ENCODE results near the gene AP3D1. TPM values are rescaled to one million over a fixed set of nuclear protein-coding genes. Genes with fewer than 3 reads are reported as not detected.

AP3D1 gene
- total RNA-seq, 1 experiment from 2014 or later: 114 TPM

- no peak for DNase-seq (ENCODE audit: low read depth, low spot score)
- in situ Hi-C loops (cut with HindIII; ENCODE audit: low pct_unique_long_range_greater_than_20kb, low sequenced_read_pairs): no loop called here
These were observed 66.2 kb downstream of the AP3D1 start for GRCh38 chr19:2084993-2085720.

GRCh38 chr19:2083174-2083854, 68.1 kb downstream of the AP3D1 start:
- no peak for DNase-seq (ENCODE audit: low read depth, low spot score)
- in situ Hi-C loops (cut with HindIII; ENCODE audit: low pct_unique_long_range_greater_than_20kb, low sequenced_read_pairs): no loop called here

DNA sequence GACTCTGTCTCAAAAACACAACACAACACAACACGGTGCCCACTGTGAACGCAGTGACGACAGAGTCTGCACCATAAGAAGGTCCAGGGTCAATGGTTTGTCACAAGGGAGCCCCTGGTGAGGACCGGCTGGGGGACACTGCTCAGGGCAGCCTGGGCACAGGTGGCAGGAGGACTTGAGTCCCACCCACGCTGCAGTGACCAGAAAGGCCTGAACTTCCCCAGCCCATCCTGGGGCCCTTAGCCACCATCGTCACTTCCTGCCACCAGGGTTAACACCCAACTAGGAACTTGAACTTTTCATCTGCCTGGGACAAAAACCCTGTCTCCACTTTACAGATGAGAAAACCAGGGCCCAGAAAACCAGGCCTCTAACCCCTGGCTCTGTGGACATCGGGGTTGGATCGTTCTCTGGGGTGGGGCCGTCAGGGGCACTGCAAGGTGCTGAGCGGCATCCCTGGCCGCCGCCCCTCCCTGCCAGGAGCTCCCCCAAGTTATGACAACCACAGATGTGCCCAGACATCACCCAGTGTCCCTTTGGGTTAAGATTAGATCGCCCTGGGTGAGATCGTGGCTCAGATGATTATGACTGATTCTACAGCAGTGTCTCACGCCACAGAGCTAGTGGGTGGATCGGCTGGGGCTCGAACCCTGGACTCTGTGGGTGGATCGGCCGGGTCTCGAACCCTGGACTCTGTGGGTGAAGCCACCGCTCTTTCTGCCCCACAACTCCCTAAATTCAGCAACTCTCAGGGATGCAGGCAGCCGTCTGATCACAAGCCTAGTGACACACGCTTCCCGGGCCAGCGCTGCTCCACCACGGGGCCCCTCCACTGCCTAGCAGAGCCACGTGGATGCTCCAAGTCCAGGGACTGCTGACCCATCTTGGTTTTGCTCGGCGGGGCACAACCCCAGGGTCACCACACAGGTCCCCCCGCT, 69.2 kb downstream of the AP3D1 start:
- in situ Hi-C loops (cut with HindIII; ENCODE audit: low pct_unique_long_range_greater_than_20kb, low sequenced_read_pairs): no loop called here
- no peak for DNase-seq (ENCODE audit: low read depth, low spot score)

GRCh38 chr19:2080336-2080988, 70.9 kb downstream of the AP3D1 start:
- DNase-seq (ENCODE audit: low read depth, low spot score): no peak
- in situ Hi-C loops (cut with HindIII; ENCODE audit: low pct_unique_long_range_greater_than_20kb, low sequenced_read_pairs): no loop called here

DNA sequence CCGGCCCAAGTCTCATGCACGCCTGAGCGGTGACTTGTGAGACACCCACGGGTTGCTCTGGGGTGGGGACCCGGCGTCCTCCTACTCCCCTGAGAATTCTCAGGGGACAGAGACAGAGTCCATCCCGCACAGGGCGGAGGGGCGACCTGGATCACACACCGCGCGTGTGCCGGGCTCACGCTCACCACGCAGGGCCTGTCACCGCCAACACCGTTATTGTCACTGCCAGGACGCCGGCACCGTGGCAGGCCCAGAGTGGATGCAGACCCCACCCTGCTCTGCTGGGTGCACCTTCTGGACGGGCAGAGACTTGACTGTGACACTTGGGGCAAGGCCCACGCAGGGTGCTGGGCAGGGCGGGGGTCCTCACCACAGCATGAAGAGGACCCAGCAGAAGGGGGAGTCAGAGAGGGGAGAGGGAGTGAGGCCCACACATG, 71.5 kb downstream of the AP3D1 start:
- no peak for DNase-seq (ENCODE audit: low read depth, low spot score)
- in situ Hi-C loops (cut with HindIII; ENCODE audit: low pct_unique_long_range_greater_than_20kb, low sequenced_read_pairs): no loop called here

GRCh38 chr19:2079076-2079864, 72.1 kb downstream of the AP3D1 start:
- in situ Hi-C loops (cut with HindIII; ENCODE audit: low pct_unique_long_range_greater_than_20kb, low sequenced_read_pairs): no loop called here
- no peak for DNase-seq (ENCODE audit: low read depth, low spot score)

- in situ Hi-C loops (cut with HindIII; ENCODE audit: low pct_unique_long_range_greater_than_20kb, low sequenced_read_pairs): no loop called here
- DNase-seq (ENCODE audit: low read depth, low spot score): no peak
These were observed 73.3 kb downstream of the AP3D1 start for GRCh38 chr19:2077833-2078619.

DNA sequence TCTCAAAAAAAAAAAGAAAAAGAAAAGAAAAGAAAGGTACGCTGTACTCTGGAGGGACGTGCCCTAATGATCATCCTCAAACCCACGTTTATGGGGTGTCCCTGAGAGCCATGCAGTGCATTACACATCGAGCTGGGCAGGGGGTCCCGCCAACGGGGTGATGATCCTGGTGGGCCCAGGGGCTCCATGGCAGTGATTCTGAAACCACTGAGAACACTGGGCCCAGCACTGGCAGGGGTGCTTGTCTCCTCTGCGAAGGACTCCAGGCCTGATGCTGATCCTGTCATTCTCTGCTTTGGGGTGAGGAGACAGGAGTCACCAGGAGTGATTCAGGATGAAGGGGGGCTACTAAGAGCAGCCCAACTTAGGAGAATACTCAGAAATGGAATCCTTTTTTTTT, 74.0 kb downstream of the AP3D1 start:
- no peak for DNase-seq (ENCODE audit: low read depth, low spot score)
- in situ Hi-C loops (cut with HindIII; ENCODE audit: low pct_unique_long_range_greater_than_20kb, low sequenced_read_pairs): no loop called here

- no peak for DNase-seq (ENCODE audit: low read depth, low spot score)
- in situ Hi-C loops (cut with HindIII; ENCODE audit: low pct_unique_long_range_greater_than_20kb, low sequenced_read_pairs): no loop called here
These were observed 74.8 kb downstream of the AP3D1 start for GRCh38 chr19:2076526-2076944.

- no peak for DNase-seq (ENCODE audit: low read depth, low spot score)
- in situ Hi-C loops (cut with HindIII; ENCODE audit: low pct_unique_long_range_greater_than_20kb, low sequenced_read_pairs): no loop called here
These were observed 78.4 kb downstream of the AP3D1 start for GRCh38 chr19:2072757-2073551.

- DNase-seq (ENCODE audit: low read depth, low spot score): no peak
- in situ Hi-C loops (cut with HindIII; ENCODE audit: low pct_unique_long_range_greater_than_20kb, low sequenced_read_pairs): no loop called here
These were observed 80.2 kb downstream of the AP3D1 start for GRCh38 chr19:2070986-2071673.

DNA sequence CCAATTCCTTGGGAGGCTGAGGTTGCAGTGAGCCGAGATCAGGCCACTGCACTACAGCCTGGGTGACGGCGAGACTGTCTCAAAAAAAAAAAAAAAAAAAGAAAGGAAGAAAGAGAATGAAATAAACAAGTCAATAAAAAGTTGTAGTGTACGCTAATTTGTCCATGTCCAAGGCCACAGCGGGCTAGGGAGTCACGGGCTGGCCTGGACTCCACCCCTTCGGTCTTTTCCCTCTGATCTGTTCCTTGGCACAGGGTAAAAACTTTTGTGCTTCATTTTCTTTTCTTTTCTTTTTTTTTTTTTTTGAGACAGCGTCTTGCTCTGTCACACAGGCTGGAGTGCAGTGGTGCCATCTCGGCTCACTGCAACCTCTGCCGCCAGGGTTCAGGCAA, 80.9 kb downstream of the AP3D1 start:
- in situ Hi-C loops (cut with HindIII; ENCODE audit: low pct_unique_long_range_greater_than_20kb, low sequenced_read_pairs): no loop called here
- DNase-seq (ENCODE audit: low read depth, low spot score): no peak

GRCh38 chr19:2064788-2065524, 86.4 kb downstream of the AP3D1 start:
- in situ Hi-C loops (cut with HindIII; ENCODE audit: low pct_unique_long_range_greater_than_20kb, low sequenced_read_pairs): no loop called here
- DNase-seq (ENCODE audit: low read depth, low spot score): no peak

- in situ Hi-C loops (cut with HindIII; ENCODE audit: low pct_unique_long_range_greater_than_20kb, low sequenced_read_pairs): no loop called here
- no peak for DNase-seq (ENCODE audit: low read depth, low spot score)
These were observed 87.0 kb downstream of the AP3D1 start for GRCh38 chr19:2064395-2064787.

- in situ Hi-C loops (cut with HindIII; ENCODE audit: low pct_unique_long_range_greater_than_20kb, low sequenced_read_pairs): no loop called here
These were observed 87.5 kb downstream of the AP3D1 start for GRCh38 chr19:2063824-2064223.

More at GRCh38 chr19:2063824-2064223, 87.5 kb downstream of the AP3D1 start:
- no peak for DNase-seq (ENCODE audit: low read depth, low spot score)
